GM19438 (cell line): ENCODE results near the gene CASZ1.

ENCODE experiments used
- ATAC-seq: cut with Tn5 transposase; IDR thresholded peaks from one replicate; pipeline ENCODE4 v1.9.1; 2021; ENCODE audit warnings: low read depth; ENCODE audit not compliant: unreplicated experiment

CASZ1 gene

DNA sequence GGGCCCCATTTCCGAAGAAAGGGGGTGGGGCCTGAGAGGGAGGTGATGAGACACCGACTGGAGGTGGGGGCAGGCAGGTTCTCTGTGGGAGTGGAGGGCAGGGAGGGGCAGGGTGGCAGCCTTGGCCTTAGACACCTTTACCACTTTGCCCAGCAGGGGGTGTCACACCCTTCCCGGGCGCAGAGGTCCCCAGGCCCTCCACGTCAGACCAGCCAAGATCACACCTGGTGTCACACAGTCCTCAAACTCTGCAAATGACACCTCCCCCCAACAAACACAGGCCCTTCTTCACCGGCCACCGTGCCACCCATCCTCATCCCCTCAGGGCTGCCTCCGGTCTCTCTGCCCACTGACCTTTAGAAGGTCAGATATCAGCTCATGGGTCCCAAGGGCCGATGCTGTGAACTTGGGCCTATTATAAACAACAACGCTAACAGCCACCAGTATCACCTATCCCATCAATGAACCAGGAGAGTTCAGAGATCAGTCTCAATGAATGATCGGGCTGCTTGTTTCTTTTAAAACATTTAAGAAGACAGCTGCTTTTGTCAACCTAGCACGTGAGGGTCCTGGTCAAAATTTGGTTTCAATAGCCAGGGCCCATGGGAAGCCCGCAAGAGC is 103.9 kb downstream of the CASZ1 start:
- no peak for ATAC-seq

- no peak for ATAC-seq
Observed at GRCh38 chr1:10691740-10692125, 104.7 kb downstream of the CASZ1 start.

DNA sequence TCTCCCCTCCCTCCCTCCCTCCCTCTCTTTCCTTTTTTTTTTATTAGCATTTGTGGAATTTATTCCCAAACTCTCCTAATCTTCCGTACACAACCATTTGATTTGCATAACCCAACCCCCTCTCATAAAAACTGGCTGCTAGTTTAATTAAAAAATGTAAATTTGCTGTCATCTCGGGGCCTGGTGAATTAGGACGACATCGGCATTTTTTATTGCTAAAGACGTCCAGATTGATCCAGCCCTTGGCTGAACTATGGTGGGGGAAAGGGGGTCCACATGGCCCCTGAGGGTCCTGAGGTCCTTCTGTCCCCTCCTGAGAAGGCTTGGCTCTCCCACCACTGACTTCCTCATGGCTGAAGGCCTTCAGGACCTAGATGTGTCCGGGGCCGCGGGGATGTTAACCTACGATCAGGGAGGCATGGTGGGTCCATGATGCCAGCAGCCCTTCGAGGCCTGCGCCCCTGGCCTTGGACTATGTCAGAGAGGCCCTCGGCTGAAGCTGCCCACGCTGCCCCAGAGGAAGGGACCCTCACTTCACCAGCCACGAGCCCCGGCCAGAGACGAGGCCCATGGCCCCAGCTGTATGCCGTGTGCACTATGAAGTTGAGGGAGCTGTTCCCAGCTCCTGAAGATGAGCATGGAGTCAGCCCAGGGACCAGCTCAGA is 105.2 kb downstream of the CASZ1 start:
- ATAC-seq = no peak

DNA sequence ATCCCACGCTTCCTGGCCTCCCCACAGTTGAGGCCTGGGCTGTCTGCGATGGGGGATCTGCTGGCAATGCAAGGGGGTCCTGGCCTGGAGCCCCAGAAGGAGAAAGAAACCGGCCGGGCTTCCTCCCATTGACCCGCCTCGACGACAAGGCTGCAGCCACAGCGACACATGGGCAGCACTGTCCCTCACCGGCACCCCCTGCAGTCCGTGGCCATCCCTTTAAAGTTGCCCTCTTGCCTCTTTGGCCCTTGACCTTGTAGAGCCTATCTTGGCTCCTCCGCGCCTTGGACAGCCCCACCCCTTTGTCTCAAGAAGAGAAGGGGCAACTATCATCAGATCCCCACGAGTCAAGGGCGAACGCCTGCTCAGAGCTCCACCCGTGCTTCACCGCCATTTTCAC is 106.0 kb downstream of the CASZ1 start:
- no peak for ATAC-seq

DNA sequence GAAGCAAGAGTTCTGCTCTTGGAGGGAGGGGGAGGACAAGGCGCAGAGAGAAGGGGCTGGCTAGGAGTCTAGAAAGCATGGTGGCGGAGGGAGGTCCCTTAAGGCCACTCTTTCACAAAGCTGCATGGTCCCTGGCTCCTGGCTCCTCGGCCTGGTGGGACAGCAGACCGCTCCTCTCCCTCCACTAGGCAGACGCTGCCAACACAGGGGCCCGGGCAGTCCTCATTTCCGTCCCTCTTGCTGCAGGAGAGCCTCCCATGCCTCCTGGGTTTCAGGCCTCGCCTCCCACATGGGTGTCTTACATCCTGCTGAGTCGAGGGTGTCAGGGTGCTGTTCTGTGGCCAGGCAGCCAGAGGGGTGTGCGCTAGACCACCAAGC is 108.0 kb downstream of the CASZ1 start:
- ATAC-seq = no peak

DNA sequence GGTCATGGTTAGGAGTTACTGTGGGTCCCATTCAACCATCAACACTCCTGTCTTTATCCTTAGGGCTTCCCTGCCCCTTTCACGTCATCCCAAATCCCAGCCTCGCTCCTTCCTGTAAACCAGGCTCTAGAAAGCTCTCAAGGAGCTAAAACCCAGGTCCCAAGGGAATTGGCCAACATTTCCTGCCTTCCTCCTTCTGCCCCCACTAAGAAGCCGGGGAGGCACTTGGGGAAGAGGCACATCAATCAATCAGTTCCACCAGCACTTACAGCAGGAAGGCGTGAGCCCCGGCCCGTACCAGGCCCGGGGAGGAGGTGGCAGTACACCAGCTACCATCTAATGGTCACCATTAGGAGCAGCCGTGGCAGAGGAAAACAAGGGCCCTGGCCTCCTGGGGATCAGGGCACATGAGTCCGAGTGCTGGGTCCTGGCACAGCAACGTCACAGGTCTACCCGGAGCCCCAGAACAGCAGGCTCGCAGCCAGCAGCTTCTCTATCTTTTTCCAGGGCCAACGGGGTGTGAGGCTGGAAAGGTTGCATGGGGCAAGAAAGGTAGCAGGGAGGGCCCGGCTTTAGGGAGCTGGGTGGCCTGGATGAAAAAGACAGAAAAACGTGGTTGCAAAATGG is 108.6 kb downstream of the CASZ1 start:
- no peak for ATAC-seq

- ATAC-seq = no peak
Observed at GRCh38 chr1:10687251-10687651, 109.2 kb downstream of the CASZ1 start.

DNA sequence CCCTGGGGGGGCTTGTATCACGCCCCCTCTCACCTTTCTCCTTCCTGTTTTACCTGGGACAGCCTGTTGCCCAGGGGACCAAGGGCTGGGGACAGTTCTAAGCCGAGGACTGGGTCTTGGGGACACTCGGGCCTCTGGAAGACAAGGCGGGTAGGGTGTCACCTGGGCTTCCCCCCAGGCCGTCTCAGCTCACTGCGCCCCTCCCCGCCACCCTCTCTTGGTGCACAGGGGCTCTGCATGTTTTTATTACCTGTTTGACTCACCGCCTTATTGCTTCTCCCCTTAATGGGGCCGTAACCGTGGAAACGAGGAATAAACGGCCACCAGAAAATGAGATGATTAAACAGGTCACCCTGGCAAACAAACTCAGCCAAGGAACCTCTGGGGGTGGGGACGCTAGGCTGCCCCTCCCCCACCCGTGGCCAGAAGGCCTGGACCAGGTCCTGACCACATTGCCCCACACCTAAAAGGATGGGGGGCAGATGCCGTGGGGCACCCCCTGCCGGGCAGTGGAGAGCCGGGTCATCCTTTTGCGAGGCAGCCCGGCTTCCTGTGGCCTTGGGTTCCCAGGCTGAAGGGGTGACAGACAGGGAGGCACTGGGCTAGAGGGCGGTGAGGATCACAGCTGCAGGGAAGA is 109.9 kb downstream of the CASZ1 start:
- ATAC-seq = no peak

DNA sequence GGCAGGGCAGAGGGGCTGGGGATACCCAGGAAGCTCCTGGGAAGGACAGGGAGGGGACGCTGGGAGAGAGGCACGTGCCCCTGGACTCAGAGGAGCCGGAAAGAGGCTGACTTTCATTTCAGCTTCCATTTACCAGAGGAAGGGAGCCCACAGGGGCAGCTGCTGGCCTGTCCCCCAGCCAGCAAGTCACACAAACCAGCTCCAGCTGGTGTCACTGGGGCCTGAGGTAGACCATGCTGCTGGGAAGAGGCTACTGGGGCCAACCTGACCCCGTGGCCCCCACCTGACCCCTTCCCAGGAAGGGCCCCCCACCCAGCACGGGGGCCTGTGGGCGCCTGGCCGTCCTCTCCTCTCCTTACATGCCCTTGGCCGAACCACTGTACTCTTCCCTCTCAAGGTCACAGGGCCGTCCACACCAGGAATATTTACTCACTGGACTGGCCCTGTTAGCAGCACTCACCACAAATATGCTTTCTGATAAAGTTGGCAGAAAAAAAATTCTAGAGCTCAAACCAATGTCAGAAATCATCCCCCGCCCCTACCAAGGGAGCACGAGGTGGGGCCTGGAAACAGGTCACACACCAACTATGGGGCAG is 110.5 kb downstream of the CASZ1 start:
- no peak for ATAC-seq

DNA sequence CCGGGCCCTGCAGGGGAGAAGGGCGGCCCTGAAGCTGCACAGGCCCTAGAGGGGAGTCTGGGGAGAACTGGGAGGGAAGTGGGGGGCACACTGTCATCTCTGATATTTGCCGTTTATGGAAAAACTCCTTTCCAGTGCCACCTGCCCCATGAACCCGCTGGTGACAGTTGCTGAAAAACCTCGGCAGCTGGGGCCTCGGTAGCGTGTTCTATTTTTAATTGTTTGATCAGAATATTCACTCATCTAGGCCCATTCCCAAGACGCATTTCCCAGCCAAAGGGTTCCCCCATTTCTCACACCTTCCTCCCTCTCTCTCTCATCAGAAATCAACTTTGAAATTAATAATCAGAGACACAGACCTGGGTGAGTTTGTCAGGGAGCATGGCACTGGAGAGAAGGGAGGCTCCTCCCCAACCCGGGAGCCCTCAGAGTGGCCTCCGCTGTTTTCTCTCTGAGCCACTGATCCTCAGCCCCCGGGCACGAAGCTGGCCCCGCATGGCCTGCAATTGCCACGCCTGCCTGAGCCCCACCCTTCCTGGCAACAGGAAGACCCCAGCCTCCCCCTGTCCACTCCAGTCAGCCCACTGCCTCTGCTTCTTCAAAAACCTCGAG is 111.1 kb downstream of the CASZ1 start:
- no peak for ATAC-seq

DNA sequence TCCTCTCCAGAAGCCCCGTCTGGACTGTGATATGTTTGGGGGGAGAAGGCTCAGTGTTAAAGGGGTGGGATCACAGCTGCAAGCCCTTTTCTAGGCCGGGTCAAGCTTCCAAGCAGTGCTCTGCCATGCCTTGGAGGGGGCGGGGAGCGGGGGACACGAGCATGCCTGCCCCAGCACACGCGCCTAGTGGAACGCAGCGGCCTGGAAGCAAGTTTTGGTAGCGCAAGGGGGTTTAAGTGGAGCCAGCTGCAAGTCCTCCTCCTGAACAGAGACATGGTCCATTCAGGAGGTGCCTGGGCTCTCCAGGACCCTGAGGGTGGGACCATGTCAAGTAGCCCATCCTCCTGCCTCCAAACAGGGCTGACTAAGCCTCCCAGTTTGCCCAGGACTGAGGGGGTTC is 112.2 kb downstream of the CASZ1 start:
- ATAC-seq = no peak

- ATAC-seq = no peak
Observed at GRCh38 chr1:10682449-10683309, 113.8 kb downstream of the CASZ1 start.

GRCh38 chr1:10682108-10682445 is 114.4 kb downstream of the CASZ1 start:
- ATAC-seq = no peak

DNA sequence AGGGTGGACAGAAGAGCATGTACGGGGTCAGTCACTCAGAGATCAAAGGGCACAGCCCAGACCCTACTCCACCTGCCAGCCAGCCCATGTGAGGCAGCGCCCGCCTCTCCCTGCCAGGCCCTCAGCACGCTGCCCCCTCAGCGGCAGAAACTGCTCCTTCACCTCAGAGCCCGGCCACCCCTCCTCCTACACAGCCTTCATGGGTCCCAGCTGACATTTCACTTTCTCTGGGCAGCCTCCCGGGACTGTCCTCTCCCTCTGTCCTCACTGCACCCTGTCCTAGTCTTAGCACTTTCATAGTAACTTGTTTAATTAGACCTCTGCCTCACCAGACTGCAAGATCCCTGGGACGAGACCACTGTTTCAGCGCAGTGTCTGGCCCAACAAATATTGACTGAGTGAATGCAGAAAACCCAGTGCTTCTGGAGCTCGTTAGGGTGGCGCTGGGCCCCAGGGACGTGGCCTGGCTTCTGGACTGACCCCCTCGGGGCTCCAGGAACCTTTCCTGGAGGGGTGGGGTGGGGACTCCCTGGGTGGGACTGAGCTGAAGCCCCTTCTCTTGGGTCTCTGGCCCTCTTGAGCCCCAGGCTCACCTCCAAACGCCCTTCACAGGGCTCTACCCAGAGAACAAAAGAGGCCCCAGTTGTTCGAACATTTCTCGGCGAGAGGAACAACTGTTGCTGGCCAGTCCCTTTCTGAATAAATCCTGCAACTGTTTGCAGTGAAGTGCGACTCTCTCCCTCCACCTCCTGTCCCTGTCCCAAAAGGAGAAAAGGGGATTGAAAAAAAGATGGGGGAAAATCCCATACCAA is 114.9 kb downstream of the CASZ1 start:
- no peak for ATAC-seq

DNA sequence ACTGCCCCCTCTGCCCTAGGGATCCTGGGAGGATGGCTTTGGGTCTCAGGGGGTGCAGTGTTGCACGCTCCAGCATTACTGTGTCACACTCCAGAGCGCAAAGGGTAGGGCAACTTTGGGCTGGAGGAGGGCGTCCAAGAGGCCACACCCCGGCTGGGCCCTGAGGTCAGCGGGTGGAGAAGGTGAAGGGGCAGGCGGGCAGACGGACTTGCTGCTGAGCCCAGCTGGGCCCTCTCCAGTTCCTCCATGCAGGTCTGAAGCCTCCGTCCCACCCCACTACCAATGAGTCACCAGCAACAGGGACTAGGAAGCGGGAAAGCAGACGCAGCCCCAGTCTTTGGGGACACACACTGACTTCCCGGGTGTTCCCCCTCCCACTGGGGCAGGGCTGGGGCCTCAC is 116.0 kb downstream of the CASZ1 start:
- ATAC-seq = no peak

- ATAC-seq = no peak
Observed at GRCh38 chr1:10679496-10680220, 116.8 kb downstream of the CASZ1 start.

- no peak for ATAC-seq
Observed at GRCh38 chr1:10678852-10679251, 117.6 kb downstream of the CASZ1 start.

GRCh38 chr1:10678402-10678801 is 118.0 kb downstream of the CASZ1 start:
- ATAC-seq = no peak
